NOMO-1 treated with DMSO at 0.1 percent for 48 hours (cell line): ENCODE measurements around the gene NOL6.
A peak's percentile ranks its signal among the peaks of the same experiment; 100 is the strongest.
"Not testable (repeated sequence)": the region's sequence is repeated elsewhere in the genome, so short reads cannot be mapped to it uniquely, and the experiment has no call there.

Experiments
- DNase-seq: peaks from one replicate; lab custom pipeline; 2025; ENCODE audit not compliant: unreplicated experiment; lab: John Stamatoyannopoulos, UW

The NOL6 gene, protein sequence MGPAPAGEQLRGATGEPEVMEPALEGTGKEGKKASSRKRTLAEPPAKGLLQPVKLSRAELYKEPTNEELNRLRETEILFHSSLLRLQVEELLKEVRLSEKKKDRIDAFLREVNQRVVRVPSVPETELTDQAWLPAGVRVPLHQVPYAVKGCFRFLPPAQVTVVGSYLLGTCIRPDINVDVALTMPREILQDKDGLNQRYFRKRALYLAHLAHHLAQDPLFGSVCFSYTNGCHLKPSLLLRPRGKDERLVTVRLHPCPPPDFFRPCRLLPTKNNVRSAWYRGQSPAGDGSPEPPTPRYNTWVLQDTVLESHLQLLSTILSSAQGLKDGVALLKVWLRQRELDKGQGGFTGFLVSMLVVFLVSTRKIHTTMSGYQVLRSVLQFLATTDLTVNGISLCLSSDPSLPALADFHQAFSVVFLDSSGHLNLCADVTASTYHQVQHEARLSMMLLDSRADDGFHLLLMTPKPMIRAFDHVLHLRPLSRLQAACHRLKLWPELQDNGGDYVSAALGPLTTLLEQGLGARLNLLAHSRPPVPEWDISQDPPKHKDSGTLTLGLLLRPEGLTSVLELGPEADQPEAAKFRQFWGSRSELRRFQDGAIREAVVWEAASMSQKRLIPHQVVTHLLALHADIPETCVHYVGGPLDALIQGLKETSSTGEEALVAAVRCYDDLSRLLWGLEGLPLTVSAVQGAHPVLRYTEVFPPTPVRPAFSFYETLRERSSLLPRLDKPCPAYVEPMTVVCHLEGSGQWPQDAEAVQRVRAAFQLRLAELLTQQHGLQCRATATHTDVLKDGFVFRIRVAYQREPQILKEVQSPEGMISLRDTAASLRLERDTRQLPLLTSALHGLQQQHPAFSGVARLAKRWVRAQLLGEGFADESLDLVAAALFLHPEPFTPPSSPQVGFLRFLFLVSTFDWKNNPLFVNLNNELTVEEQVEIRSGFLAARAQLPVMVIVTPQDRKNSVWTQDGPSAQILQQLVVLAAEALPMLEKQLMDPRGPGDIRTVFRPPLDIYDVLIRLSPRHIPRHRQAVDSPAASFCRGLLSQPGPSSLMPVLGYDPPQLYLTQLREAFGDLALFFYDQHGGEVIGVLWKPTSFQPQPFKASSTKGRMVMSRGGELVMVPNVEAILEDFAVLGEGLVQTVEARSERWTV

GRCh38 chr9:33473643-33474352, at the start of gene NOL6:
NOL6 (minus strand) TSS chr9:33473924; CDS start chr9:33473842, 82 bp downstream.
- peak; percentile 100 for DNase-seq

GRCh38 chr9:33521861-33522260, 48.1 kb upstream of the NOL6 start:
- not testable (repeated sequence) for DNase-seq

- DNase-seq = not testable (repeated sequence)
Measured at GRCh38 chr9:33517934-33518577, 44.3 kb upstream of the NOL6 start.

GRCh38 chr9:33517373-33517772, 43.6 kb upstream of the NOL6 start:
- DNase-seq = peak; percentile 37

DNA sequence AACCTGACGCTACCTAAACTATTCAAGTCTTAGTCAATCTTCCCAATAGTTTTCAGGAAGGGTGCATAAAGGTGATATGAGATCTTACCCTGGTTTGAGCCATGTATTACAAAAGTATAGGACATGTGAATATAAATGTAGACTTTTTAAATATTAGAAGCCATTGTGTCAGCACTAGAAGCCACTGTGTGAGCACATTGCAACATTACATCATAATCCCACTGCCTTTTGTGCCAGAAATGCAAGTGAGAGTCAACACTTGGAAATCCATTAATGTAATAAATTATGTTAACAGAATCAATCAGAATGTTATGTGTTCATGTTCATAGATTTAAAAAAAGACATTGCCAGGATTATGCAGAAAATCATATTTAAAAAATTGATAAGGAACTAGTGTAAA, 42.7 kb upstream of the NOL6 start:
- not testable (repeated sequence) for DNase-seq

DNA sequence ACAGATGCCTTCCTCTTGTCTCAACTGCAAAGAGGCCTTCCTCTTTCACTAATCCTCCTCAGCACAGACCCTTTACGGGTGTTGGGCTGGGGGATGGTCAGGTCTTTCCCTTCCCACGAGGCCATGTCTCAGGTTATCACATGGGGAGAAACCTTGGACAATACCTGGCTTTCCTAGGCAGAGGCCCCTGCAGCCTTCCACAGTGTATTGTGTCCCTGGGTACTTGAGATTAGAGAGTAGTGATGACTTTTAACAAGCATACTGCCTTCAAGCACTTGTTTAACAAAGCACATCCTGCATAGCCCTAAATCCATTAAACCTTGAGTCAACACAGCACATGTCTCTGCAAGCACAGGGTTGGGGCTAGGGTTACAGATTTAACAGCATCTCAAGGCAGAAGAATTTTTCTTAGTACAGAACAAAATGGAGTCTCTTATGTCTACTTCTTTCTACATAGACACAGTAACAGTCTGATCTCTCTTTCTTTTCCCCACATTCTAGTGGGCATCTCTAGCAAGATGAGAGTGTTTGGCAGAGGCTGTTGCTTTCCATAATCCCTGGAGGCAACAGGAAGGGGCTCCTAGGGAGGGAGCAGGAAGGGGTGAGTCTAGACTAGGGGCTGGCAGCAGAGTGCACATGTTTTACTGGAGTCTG, 41.7 kb upstream of the NOL6 start:
- not testable (repeated sequence) for DNase-seq

DNA sequence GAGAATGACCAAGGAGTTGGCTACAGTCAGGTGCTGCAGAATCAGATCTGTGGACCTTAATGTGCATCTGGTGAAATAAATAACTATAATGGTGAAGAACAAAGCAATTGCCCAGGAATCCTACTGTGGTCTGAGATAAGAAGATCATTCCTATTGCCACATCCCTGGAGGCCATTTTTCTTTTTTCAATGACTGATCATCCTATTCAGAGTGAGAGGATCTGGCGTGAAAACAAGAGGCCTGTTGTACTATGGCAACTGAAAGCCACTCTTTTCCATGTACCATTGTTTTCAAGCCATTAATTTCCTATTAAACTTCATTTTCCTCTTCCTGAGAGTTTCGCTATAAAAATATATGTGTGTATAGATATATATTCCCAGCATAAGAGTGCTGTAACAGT, 38.8 kb upstream of the NOL6 start:
- not testable (repeated sequence) for DNase-seq

- DNase-seq = not testable (repeated sequence)
Measured at GRCh38 chr9:33511184-33511517, 37.4 kb upstream of the NOL6 start.

GRCh38 chr9:33510262-33511183, 36.8 kb upstream of the NOL6 start:
- DNase-seq = peak; percentile 64

DNA sequence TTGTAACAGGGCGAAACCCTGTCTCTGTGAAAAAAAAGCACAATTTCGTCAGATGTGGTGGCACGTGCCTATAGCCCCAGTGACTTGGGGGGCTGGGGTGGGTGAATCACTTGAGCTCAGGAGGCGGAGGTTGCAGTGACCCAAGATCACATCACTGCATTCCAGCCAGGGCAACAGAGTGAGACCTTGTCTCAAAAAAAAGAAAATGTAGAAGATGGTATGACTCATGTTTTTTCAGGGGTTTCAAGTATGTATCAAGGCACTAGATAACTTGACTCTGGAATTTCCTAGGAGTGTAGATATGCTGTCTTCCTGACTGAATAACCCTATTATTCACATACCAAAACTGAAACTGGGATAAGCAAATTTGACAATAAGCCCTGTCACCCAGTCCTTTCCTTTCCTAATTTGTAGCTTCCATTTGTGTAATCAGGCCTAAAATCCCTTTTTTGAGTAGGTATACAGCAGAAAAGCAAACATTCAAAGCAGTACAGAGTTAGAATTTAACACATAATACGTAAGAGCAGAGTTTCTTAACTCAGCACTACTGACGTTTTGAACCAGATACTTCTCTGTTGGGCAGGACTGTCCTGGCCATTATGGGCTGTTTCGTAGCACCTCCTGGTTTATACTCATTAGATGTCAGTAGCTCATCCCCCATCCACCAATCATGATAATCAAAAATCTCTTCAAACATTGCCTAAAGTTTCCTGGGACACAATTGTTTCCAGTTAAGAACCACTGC, 33.1 kb upstream of the NOL6 start:
- no peak for DNase-seq

GRCh38 chr9:33498387-33498786, 24.7 kb upstream of the NOL6 start:
- DNase-seq = peak; percentile 25

GRCh38 chr9:33493819-33494218, 20.1 kb upstream of the NOL6 start:
- DNase-seq = not testable (repeated sequence)

DNA sequence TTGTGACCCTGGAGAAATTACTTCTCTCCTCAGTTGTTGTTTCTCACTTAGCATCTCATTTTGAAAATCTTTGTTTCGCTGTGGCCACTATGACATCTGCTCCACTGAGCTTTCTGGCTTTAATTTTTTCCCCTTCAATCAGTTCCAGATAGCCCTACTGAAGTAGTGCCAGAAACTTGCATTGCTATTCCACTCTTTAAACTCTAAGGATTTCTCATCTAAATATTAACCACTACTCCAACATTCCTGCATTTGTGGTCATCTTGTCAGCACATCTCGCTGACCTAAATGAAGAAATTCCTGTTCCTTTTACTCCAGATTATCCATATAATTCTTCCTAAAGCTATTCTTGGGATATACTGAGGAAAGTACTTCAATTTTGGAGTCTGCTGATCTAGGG, 15.3 kb upstream of the NOL6 start:
- DNase-seq = no peak

DNA sequence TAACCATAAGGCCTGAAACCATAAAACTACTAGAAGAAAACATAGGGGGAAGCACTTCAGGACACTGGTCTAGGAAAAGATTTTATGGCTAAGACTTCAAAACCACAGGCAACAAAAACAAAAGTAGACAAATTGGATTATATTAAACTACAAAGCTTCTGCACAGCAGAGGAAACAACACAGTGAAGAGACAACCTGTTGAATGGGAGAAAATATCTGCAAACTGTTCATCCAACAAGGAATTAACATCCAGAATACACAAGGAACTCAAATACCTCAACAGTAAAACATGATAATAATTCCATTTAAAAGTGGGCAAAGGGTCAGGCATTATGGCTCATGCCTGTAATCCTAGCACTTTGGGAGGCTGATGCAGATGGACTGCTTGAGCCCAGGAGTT, 11.6 kb upstream of the NOL6 start:
- DNase-seq = not testable (repeated sequence)

DNA sequence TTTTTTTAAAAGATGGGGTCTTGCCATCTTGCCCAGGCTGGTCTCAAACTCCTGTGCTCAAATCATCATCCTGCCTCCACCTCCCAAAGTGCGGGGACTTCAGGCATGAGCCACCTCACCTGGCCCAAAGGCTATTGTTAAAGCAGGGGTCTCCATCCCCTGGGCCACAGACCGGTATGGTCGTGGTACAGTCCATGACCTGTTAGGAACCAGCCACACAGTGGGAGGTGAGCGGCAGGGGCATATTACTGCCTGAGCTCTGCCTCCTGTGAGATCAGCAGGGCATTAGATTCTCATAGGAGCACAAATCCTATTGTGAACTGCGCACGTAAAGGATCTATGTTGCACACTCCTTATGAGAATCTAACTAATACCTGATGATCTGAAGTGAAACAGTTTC, 7.3 kb upstream of the NOL6 start:
- no peak for DNase-seq

- no peak for DNase-seq
Measured at GRCh38 chr9:33480106-33480505, 6.4 kb upstream of the NOL6 start.

GRCh38 chr9:33476503-33476902, 2.8 kb upstream of the NOL6 start:
- DNase-seq = no peak

DNA sequence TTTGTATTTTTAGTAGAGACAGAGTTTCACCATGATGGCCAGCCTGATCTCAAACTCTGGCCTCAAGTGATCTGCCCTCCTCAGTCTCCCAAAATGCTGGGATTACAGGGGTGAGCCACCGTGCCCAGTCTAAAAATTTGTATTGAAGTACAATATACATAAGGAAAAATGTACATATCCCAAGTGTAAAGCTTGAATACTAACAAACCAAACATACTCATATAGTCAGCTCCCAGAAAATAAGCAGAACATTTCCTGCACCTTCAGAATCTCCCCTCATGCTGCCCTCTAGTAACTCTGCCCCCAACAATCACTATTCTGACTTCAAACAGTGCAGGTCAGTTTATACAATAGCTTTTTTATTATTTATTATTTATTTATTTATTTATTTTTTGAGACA, 1.6 kb upstream of the NOL6 start:
- no peak for DNase-seq
